Thymus (tissue), 11 donors: ENCODE data around the gene CFAP410. TPM values are rescaled to one million over a fixed set of nuclear protein-coding genes. Genes with fewer than 3 reads are reported as not detected.
"Not testable (repeated sequence)": the region's sequence is repeated elsewhere in the genome, so short reads cannot be mapped to it uniquely, and the experiment has no call there.

Experiments used
- DNase-seq, 9 donors: peaks; one replicate each; pipeline ENCODE4 v3.0.0-alpha.2; 2013; ENCODE audit warnings: low spot score in 9 of 9, low read depth in 6 of 9, missing footprints in 1 of 9
- H3K27ac ChIP-seq, 2 donors: one replicate each; pipeline ENCODE4 v1.5.1; 2013; ENCODE audit warnings: control low read depth in 1 of 2, low read depth in 1 of 2, low read length in 1 of 2, mild to moderate bottlenecking in 1 of 2, moderate library complexity in 1 of 2
- H3K27me3 ChIP-seq, 2 donors: one replicate each; pipeline ENCODE4 v1.5.1; 2013; ENCODE audit warnings: low read length in 1 of 2; ENCODE audit not compliant: control insufficient read depth in 2 of 2, insufficient read depth in 1 of 2
- H3K36me3 ChIP-seq, 2 donors: one replicate each; pipeline ENCODE4 v1.5.1; 2013; ENCODE audit warnings: low read length in 1 of 2, mild to moderate bottlenecking in 1 of 2, moderate library complexity in 1 of 2; ENCODE audit not compliant: control insufficient read depth in 2 of 2, insufficient read depth in 2 of 2
- H3K4me1 ChIP-seq, 2 donors: one replicate each; pipeline ENCODE4 v1.5.1; 2013; ENCODE audit warnings: low read length in 2 of 2; ENCODE audit not compliant: control insufficient read depth in 2 of 2, insufficient read depth in 2 of 2
- H3K4me3 ChIP-seq, 2 donors: one replicate each; pipeline ENCODE4 v1.5.1; 2013; ENCODE audit warnings: low read length in 2 of 2, control low read depth in 1 of 2, mild to moderate bottlenecking in 1 of 2
- H3K9me3 ChIP-seq, 2 donors: one replicate each; pipeline ENCODE4 v1.5.1; 2013; ENCODE audit warnings: low read length in 1 of 2, mild to moderate bottlenecking in 1 of 2; ENCODE audit not compliant: control insufficient read depth in 2 of 2, insufficient read depth in 1 of 2
- WGBS: extraction: QIAGEN DNeasy Blood & Tissue Kit; methylation state at CpG from one replicate; pipeline ENCODE4 v1.1.7; 2013; 5-methylcytosine and 5-hydroxymethylcytosine counted together
- polyA plus RNA-seq: library from polyadenylated mRNA; stranded (reverse); fragments of 200-250 nt; gene quantifications from one replicate; pipeline ENCODE4 v1.2.3, GENCODE V29; 2013
- total RNA-seq: library from RNA; stranded (reverse); fragments of 120-200 nt; gene quantifications from one replicate; pipeline ENCODE4 v1.2.4, GENCODE V29; 2013
- donor health status: healthy.

The CFAP410 gene
- total and polyA plus RNA-seq, 2 donors: 15.3 to 62.5 TPM

DNA sequence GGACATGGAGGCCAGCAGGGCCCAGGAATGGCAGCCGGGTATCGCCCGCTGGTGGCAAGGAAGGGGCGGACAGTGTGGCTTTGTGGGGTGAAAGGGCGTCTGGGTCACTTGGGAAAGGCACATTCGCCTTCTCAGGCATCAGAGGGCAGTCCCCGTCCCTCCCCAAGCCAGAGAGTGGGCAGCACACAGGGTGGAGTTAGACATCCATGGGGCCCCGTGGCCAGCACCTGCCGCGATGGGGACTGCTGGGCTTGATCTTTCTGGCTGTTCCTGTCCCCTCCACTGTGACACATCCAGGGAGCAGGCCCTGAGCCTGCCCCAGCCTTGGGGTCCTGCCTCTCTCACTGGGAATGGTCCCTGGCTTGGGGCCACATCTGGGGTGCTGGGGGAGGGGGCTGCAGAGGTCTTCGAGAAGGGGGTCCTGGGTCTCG, 10.2 kb upstream of the CFAP410 start:
- H3K36me3 ChIP-seq: no peaks in the 10 kb centered on the region
- no peak for DNase-seq
- no peaks in the 10 kb centered on the region for H3K9me3 ChIP-seq
- H3K27ac ChIP-seq: no peak overlapping the region
- peaks cover 40 to 63% of the 10 kb centered on the region in 2 donors for H3K4me1 ChIP-seq
- no peak overlapping the region for H3K4me3 ChIP-seq
- 88% methylated on average over 12 of the region's 12 CpGs for WGBS
- H3K27me3 ChIP-seq: peaks cover 17 to 43% of the 10 kb centered on the region in 2 donors

DNA sequence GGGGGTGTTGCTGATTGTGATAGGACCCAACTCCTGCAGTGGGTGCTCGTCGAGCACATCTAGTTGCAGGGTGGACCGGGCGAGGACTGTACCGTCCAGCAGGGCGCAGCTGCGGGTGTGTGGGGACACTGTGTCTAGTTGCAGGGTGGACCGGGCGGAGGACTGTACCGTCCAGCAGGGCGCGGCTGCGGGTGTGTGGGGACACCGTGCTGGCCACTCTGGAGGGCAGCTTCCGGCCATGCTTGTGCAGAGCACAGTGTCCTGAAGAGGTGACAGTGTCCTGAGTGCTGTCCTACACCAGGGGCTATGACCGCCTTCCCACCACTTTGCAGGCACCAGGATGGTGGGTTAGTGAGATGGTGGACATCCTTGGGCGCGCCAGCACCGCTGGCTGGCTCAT, 9.7 kb upstream of the CFAP410 start:
- peaks cover 35 to 59% of the 10 kb centered on the region in 2 donors for H3K4me1 ChIP-seq
- H3K36me3 ChIP-seq: no peaks in the 10 kb centered on the region
- peaks cover 17 to 43% of the 10 kb centered on the region in 2 donors for H3K27me3 ChIP-seq
- H3K4me3 ChIP-seq: no peak overlapping the region
- WGBS: 98% methylated on average over 19 of the region's 19 CpGs
- no peak for DNase-seq
- no peaks in the 10 kb centered on the region for H3K9me3 ChIP-seq
- H3K27ac ChIP-seq: no peak overlapping the region

DNA sequence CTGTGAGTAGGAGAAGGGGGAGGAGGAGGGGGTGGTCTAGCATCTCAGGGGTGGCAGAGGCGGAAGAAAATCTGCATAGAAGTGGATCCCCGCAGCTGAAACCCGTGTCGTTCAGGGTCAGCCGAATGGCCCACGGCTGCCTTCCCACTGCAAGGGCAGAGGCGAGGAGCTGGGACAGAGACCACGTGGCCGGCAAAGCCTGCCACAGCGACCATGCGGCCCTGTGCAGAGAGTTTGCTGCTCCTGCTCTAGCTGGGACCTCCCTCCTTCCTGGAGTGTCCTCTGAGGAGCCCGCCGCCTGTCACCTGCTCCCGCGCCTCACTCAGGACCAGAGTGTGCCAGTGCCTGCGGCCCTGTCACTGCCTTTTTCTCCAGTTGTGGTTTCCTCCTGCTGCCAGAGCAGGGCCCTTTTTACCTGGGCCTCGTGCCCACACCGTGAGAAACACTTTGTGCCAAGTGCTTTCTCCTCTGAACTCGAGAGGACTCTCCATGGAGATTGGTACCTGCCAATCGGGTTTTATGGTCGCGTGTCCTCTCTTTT, 8.8 kb upstream of the CFAP410 start:
- peaks cover 17 to 43% of the 10 kb centered on the region in 2 donors for H3K27me3 ChIP-seq
- no peak overlapping the region for H3K27ac ChIP-seq
- no peaks in the 10 kb centered on the region for H3K9me3 ChIP-seq
- H3K4me1 ChIP-seq: peaks cover 26 to 50% of the 10 kb centered on the region in 2 donors
- H3K36me3 ChIP-seq: no peaks in the 10 kb centered on the region
- H3K4me3 ChIP-seq: no peak overlapping the region
- no peak for DNase-seq
- WGBS: 32% methylated on average over 22 of the region's 22 CpGs

DNA sequence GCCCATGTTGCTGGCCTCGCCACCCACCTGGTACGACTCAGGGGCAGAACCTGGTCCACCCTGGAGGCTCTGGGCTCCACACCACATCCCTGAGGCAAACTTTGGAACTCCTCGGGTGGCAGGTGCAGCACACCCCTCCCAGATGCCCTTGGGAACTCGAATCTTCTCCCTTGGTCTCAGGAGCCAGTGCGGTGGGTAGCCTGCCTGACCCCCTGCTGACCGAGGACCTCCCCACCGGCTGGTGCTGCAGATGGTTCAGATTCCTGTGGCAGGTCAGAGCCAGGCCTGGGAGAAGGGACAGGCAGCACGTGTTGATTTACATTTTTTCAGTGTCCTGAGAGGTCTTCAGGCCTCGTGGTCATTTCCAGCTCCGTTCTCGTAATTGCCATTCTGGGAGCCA, 6.3 kb upstream of the CFAP410 start:
- Histone ChIP-seq H3K4me3 (no peak overlapping the region), H3K36me3 (no peaks in the 10 kb centered on the region), H3K4me1 (peaks cover 9 to 28% of the 10 kb centered on the region in 2 donors), H3K27ac (no peak overlapping the region), H3K27me3 (peaks cover 13 to 27% of the 10 kb centered on the region in 2 donors), H3K9me3 (no peaks in the 10 kb centered on the region)
- no peak for DNase-seq
- 91% methylated on average over 11 of the region's 11 CpGs for WGBS

DNA sequence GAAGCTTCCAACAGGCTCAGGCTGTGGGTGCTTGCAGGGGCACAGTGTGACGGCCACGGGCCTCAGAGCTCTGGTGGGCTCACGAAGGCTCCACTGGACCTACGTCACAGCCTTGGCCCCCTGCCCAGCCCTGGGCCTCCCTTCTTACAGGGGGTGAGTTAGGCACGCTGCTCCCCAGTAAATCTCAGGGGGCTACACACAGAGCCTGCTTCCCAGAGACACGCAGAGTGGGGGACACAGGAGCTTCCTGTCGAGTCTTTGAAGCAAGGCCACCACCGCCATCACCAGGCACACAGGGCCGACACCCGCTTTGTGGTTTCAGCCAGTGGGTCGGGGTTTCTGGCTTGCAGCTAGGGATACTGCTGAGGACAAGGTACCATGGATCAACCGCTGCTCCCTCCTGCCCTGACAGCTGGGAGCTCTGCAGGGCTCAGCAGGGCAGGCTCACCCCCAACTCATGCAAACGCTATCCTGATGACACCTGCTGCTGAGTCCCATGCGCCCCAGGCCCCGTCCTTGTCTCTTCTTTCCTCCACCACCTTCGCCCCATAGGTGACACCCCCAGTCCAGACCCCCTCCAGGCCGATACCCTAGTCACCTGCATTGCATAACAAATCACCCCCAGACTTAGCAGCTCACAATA, 5.5 kb upstream of the CFAP410 start:
- Histone ChIP-seq H3K9me3 (no peaks in the 10 kb centered on the region), H3K27me3 (peaks cover 5 to 23% of the 10 kb centered on the region in 2 donors), H3K27ac (no peak overlapping the region), H3K36me3 (no peaks in the 10 kb centered on the region), H3K4me3 (no peak overlapping the region), H3K4me1 (peaks cover 13 to 36% of the 10 kb centered on the region in 2 donors)
- DNase-seq: no peak
- WGBS: 76% methylated on average over 17 of the region's 17 CpGs

DNA sequence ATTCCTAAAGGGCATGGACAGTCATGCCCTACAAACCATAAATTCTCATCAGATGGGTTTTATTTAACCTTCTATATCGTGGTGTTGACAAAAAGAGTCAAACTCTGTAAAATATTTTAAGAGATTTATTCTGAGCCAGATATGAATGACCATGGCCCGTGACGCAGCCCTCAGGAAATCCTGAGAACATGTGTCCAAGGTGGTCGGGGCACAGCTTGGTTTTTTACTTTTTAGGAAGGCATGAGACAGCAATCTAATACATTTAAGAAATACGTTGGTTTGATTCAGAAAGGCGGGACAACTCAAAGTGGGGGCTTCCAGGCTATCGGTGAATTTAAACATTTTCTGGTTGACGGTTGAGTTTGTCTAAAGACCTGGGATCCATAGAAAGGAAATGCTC, 3.8 kb upstream of the CFAP410 start:
- not testable (repeated sequence) for H3K27me3 ChIP-seq, H3K9me3 ChIP-seq, DNase-seq, H3K36me3 ChIP-seq, H3K4me3 ChIP-seq, H3K27ac ChIP-seq
- 82% methylated on average over 8 of the region's 8 CpGs for WGBS
- H3K4me1 ChIP-seq: peaks cover 5 to 28% of the 10 kb centered on the region in 2 donors

DNA sequence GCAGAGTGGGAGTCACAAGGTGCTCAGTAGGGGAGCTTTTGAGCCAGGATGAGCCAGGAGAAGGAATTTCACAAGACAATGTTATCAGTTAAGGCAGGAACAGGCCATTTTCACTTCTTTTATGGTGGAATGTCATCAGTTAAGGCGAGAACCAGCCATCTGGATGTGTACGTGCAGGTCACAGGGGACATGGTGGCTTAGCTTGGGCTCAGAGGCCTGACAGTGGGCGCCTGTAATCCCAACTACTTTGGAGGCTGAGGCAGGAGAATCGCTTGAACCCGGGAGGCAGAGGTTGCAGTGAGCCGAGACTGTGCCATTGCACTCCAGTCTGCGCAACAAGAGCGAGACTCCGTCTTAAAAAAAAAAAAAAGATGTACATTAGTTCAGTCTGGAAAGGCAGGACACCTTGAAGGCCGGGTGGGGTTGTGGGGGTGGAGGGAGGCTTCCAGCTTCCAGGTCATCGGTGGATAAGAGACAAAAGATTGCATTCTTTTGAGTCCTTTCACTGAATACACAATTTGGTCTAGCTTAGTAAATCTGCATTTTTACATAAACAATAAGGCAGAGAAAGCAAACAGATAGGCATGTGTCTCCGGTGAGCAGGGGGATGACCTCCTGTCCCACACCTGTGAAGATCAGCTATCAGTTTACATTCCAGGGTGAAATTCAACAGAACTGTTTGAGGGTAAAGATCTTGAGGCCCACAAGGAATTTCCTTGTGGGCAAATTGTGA, 2.7 kb upstream of the CFAP410 start:
- H3K27ac ChIP-seq, H3K27me3 ChIP-seq, DNase-seq, H3K36me3 ChIP-seq, H3K9me3 ChIP-seq, H3K4me3 ChIP-seq: not testable (repeated sequence)
- 95% methylated on average over 12 of the region's 12 CpGs for WGBS
- peaks cover 5 to 25% of the 10 kb centered on the region in 2 donors for H3K4me1 ChIP-seq

DNA sequence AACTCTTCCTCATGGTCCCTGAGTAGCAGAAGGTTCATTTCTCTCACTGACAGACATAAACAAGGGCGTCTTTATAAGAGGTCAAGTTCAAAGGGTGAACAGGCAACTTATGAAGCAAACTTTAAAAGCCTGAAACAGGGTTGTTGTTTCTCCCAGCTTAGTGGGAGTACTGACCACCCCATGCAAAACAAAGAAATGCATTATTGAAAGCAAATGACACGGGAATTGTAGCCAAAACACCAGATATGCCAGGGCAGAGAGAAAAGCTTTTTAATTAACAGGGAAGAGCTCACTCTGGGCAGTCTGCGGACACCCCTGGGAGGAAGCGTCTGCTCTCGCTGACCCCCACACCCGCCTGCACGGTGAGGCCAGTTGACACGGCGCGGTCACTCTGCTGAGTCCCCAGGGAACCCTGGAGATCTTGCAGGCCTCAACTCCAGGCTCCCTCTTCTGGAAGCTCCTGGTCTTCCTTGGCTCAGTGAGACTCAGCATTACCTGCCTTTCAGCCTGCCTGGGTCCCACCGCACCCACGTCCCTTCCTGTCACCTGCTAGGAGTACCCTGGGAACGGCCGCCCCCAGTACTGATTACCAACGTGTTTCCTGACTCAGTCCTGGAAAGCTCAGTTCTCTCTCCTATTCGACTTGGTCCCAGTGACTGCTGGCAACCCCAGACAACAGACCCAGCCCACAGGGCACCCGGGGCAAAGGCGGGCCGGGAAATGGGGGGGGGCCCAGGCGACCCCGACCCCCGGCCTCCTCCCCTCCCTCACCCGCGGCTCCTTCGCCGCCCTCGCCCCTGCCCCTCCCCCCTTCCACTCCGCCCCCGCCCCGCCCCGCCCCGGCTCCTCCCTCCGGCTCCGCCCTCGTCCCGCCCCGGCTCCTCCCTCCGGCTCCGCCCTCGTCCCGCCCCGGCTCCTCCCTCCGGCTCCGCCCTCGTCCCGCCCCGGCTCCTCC, 972 bp downstream of the CFAP410 start:
- peak in 2 of 9 donors; percentile 48 to 60 for DNase-seq
- H3K9me3 ChIP-seq: no peaks in the 10 kb centered on the region
- no peaks in the 10 kb centered on the region for H3K27me3 ChIP-seq
- WGBS: 22% methylated on average over 40 of the region's 47 CpGs
- peaks cover 5 to 22% of the 10 kb centered on the region in 2 donors for H3K4me1 ChIP-seq
- peak overlapping the region; percentile 63 to 76 for H3K27ac ChIP-seq
- H3K4me3 ChIP-seq: peak overlapping the region; percentile 29
- peaks cover 11 to 28% of the 10 kb centered on the region in 2 donors for H3K36me3 ChIP-seq
